ENCODE measurements around the gene TINAGL1.

TINAGL1 gene

DNA sequence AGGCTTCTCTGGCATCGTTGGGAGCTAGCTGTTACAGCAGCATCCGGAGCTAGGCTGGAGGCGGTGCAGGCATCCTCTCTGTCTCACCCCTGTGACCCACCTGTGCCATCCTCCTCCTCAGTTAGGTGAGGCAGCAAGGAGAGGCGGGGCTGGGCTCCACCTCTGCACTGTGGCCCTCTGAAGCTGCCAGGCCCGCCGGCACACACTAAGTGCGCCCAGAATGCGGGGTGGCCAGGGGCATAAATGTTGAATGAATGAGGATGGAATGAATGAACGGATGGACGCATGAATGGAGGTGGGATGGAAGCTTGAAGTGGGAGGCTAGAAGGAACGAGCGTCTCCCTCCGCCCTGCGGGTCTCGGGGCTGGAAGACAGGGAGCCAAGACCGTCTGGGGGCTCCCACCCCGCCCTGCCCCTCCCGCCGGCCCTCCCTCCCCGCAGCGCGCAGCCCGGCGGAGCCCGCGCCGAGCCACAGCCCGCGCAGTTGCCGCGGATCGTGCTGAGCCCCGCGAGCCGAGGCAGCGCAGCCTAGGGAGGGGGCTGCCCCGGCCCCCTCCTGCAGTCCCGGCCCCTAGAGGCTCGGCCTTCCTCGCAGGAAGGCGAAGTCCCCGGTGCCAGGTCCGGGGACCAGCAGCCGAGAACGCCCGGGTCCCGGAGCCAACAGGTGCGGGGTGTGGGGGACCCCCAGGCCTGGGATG lies 41.1 kb downstream of the TINAGL1 start, which contains the start of gene HCRTR1:
Gene HCRTR1, plus strand, starts transcription at position 472 of the 698 bp plus-strand sequence. CDS start 1,504 bp downstream, outside the sequence.
- no peak within 1 kb of the TSS for H3K9ac ChIP-seq (ENCODE audit: low read depth, low read length)
- H3K27me3 ChIP-seq (ENCODE audit: control insufficient read depth, insufficient read depth, low read length) = peaks cover 31% of the 10 kb centered on the region
- H3K36me3 ChIP-seq (ENCODE audit: control insufficient read depth, insufficient read depth, low read length) = no peaks in the 10 kb centered on the region
- H3K9me3 ChIP-seq (ENCODE audit: control insufficient read depth, insufficient read depth, low read length) = no peaks in the 10 kb centered on the region
- peak within 1 kb of the TSS; percentile 76 for H3K4me3 ChIP-seq (ENCODE audit: low read depth, low read length)
- H3K27ac ChIP-seq (ENCODE audit: low read depth, low read length) = no peak within 1 kb of the TSS
- peaks cover 8% of the 10 kb centered on the region; the same call in 1 of the 2 replicates for H3K4me1 ChIP-seq (ENCODE audit: control insufficient read depth, insufficient read depth, low read length)

DNA sequence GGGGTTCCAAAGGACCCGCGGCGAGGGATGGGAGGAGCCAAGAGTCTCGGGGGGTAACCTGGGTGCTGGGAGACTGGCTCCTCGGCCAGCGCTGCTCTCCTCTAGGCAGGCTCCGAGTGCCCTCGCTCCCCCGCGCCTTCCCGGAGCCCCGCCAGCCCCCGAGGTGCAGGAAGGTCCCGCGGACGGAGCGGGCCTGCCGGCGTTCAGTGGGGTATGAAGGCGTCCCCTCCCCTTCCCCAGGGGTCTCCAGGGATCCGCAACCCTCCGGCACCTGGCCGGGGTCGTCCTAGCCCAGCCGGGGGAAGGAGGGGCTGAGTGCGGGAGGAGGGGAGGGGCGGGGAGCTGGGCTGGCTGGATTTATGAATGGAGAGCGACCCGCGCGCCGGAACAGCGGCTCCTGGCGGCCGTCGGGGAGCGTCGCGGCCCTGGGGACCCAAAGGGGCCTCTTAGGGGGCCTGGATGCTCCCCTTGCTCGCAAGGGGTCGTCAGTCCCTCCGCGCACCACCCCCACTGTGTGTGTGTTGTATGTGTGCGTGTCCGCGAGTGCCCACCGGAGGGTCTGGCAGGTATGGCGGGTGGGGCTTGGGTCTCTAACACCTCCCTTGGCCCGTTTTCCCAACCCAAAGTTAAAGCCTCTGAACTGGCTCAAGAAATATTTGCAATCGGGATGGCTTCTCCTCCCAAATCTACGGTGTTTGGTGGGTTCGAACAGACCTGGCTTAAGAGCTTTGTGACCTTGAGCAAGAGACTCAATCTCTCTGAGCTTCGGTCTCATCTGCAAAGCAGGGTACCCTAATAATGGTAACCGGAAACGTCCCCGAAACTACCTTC lies 41.8 kb downstream of the TINAGL1 start:
- Histone ChIP-seq H3K4me1 (ENCODE audit: control insufficient read depth, insufficient read depth, low read length) (peaks cover 8% of the 10 kb centered on the region; the same call in 1 of the 2 replicates), H3K27ac (ENCODE audit: low read depth, low read length) (no peak overlapping the region), H3K27me3 (ENCODE audit: control insufficient read depth, insufficient read depth, low read length) (peaks cover 31% of the 10 kb centered on the region), H3K4me3 (ENCODE audit: low read depth, low read length) (peak overlapping the region; percentile 76), H3K36me3 (ENCODE audit: control insufficient read depth, insufficient read depth, low read length) (no peaks in the 10 kb centered on the region), H3K9me3 (ENCODE audit: control insufficient read depth, insufficient read depth, low read length) (no peaks in the 10 kb centered on the region), H3K9ac (ENCODE audit: low read depth, low read length) (no peak overlapping the region)

DNA sequence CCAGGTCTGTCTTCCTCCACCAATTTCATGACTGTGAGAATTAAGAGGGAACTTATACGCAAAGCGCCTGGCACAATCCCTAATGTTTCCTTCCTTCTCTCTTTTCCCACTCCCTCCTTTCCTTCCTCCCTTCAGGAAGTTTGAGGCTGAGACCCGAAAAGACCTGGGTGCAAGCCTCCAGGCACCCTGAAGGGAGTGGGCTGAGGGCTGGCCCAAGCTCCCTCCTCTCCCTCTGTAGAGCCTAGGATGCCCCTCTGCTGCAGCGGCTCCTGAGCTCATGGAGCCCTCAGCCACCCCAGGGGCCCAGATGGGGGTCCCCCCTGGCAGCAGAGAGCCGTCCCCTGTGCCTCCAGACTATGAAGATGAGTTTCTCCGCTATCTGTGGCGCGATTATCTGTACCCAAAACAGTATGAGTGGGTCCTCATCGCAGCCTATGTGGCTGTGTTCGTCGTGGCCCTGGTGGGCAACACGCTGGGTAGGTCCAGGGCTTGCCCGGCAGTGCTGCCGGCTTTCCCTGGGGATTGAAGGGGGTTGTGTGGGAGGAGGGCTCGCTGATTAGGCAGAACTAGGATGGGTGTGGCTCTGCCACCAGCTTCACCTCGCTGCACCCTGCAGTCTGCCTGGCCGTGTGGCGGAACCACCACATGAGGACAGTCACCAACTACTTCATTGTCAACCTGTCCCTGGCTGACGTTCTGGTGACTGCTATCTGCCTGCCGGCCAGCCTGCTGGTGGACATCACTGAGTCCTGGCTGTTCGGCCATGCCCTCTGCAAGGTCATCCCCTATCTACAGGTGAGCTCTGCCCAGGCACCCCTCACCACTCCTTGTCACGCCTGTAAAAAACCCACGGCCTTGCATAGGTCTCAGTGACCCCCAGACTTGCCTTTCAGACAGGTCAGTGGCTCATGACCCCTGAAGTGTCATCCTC lies 42.9 kb downstream of the TINAGL1 start:
- Histone ChIP-seq H3K36me3 (ENCODE audit: control insufficient read depth, insufficient read depth, low read length) (no peaks in the 10 kb centered on the region), H3K4me1 (ENCODE audit: control insufficient read depth, insufficient read depth, low read length) (peaks cover 7% of the 10 kb centered on the region; the same call in 1 of the 2 replicates)

DNA sequence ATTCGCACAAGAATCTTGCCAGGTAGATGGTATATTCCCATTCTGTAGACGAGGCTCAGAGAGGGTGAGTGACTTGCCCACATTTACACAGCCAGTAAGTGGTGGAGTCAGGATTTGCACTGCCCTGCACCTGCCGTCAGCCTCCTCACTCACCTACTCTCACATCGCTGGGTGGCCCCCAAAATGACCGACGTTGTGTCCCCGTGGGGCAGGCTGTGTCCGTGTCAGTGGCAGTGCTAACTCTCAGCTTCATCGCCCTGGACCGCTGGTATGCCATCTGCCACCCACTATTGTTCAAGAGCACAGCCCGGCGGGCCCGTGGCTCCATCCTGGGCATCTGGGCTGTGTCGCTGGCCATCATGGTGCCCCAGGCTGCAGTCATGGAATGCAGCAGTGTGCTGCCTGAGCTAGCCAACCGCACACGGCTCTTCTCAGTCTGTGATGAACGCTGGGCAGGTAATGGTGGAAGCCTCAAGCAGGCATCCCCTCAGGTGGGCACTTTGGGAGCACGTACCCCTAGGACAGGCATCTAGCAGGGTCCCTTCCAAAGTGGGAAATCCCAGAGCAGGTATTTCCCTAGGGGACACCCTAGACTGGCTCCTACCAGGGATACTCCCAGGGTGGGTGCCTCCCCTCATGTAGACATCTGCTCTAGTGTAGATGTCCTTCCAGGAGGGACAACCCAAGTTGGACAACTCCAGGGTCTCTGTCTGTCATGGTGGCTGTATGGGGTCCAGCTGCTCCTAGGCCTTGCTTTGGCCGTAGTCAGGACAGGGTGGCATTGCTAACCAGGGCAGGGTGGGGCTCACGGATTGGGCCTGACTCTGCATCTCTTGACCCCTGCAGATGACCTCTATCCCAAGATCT lies 44.5 kb downstream of the TINAGL1 start:
- no peaks in the 10 kb centered on the region for H3K36me3 ChIP-seq (ENCODE audit: control insufficient read depth, insufficient read depth, low read length)
- H3K4me3 ChIP-seq (ENCODE audit: low read depth, low read length) = no peak overlapping the region
- peaks cover 29% of the 10 kb centered on the region for H3K27me3 ChIP-seq (ENCODE audit: control insufficient read depth, insufficient read depth, low read length)
- no peak overlapping the region for H3K9ac ChIP-seq (ENCODE audit: low read depth, low read length)
- 0 out of 2 replicates have a peak, but pooled peaks cover 4% of the 10 kb centered on the region for H3K4me1 ChIP-seq (ENCODE audit: control insufficient read depth, insufficient read depth, low read length)
- H3K27ac ChIP-seq (ENCODE audit: low read depth, low read length) = no peak overlapping the region
- no peaks in the 10 kb centered on the region for H3K9me3 ChIP-seq (ENCODE audit: control insufficient read depth, insufficient read depth, low read length)

More for the DNA sequence above, 42.9 kb downstream of the TINAGL1 start:
- H3K9me3 ChIP-seq (ENCODE audit: control insufficient read depth, insufficient read depth, low read length) = no peaks in the 10 kb centered on the region
- H3K27me3 ChIP-seq (ENCODE audit: control insufficient read depth, insufficient read depth, low read length) = peaks cover 31% of the 10 kb centered on the region
- H3K27ac ChIP-seq (ENCODE audit: low read depth, low read length) = no peak overlapping the region
- H3K4me3 ChIP-seq (ENCODE audit: low read depth, low read length) = no peak overlapping the region
- no peak overlapping the region for H3K9ac ChIP-seq (ENCODE audit: low read depth, low read length)

DNA sequence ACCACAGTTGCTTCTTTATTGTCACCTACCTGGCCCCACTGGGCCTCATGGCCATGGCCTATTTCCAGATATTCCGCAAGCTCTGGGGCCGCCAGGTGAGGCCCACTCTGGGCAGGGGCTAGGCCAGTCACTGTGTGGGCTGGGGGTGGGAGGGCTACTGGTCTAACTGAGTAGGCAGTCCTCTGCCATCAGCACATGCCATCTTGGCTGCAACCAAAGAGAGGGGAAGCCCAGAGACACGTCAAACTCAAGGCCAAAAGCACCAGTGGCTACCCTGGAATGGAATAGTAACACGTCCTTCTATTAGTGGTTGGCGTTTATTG lies 45.1 kb downstream of the TINAGL1 start:
- Histone ChIP-seq H3K27me3 (ENCODE audit: control insufficient read depth, insufficient read depth, low read length) (peaks cover 23% of the 10 kb centered on the region), H3K4me3 (ENCODE audit: low read depth, low read length) (no peak overlapping the region), H3K27ac (ENCODE audit: low read depth, low read length) (no peak overlapping the region), H3K9ac (ENCODE audit: low read depth, low read length) (no peak overlapping the region), H3K4me1 (ENCODE audit: control insufficient read depth, insufficient read depth, low read length) (peaks cover 6% of the 10 kb centered on the region; the same call in 1 of the 2 replicates), H3K36me3 (ENCODE audit: control insufficient read depth, insufficient read depth, low read length) (no peaks in the 10 kb centered on the region), H3K9me3 (ENCODE audit: control insufficient read depth, insufficient read depth, low read length) (no peaks in the 10 kb centered on the region)

DNA sequence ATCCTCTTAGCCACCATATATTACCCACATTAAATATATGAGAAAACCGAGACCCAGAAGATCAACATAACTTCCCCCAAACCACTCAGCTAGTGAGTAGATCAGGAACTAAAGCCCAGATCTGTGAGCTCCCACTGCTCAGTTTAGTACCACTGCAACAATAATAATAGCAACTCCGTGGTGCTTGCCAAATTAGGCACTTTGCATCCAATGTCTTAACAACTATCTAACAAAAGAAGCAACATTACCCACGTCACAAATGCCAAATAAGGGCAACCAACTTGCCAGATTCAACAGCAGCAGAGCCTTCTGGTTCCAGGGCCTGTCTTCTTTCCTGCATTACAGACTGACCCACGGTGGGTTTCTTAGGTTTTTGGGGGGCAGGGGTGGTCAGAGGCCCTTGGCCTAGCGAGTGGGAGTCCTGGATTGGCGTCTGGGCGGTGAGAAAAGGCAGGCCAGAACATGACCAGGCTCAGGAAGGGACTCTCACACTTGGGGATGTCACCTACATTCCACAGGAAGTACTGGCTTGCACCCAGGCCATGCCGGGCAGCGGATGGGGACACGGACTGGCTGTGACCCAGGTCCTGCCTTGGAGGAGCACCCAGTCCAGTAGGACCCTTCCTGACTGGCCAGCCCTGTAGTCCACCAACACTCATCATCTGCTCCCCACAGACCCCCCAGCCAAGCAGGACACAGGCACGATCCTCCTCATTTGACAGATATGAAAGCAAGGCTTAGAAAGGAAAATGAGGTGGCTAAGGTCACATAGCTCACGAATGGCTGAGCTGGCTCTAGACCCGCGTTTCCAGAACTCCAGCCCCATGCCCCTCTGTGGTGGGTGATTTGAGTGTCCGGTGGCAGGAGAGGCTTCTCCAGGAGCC lies 45.8 kb downstream of the TINAGL1 start:
- Histone ChIP-seq H3K36me3 (ENCODE audit: control insufficient read depth, insufficient read depth, low read length) (no peaks in the 10 kb centered on the region), H3K27me3 (ENCODE audit: control insufficient read depth, insufficient read depth, low read length) (peaks cover 17% of the 10 kb centered on the region), H3K9ac (ENCODE audit: low read depth, low read length) (no peak overlapping the region), H3K4me3 (ENCODE audit: low read depth, low read length) (no peak overlapping the region), H3K27ac (ENCODE audit: low read depth, low read length) (no peak overlapping the region), H3K4me1 (ENCODE audit: control insufficient read depth, insufficient read depth, low read length) (peaks cover 6% of the 10 kb centered on the region; the same call in 1 of the 2 replicates), H3K9me3 (ENCODE audit: control insufficient read depth, insufficient read depth, low read length) (no peaks in the 10 kb centered on the region)

DNA sequence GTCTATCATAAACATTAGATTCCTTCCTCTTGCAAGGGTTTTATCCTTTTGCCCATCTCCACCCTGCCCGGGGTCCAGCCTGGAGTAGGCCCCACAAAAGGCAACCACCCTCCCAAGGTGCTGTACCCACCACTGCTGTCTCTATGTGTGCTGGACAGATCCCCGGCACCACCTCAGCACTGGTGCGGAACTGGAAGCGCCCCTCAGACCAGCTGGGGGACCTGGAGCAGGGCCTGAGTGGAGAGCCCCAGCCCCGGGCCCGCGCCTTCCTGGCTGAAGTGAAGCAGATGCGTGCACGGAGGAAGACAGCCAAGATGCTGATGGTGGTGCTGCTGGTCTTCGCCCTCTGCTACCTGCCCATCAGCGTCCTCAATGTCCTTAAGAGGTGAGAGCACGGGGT lies 47.0 kb downstream of the TINAGL1 start:
- Histone ChIP-seq H3K27ac (ENCODE audit: low read depth, low read length) (no peak overlapping the region), H3K36me3 (ENCODE audit: control insufficient read depth, insufficient read depth, low read length) (peaks cover 5% of the 10 kb centered on the region; the same call in 1 of the 2 replicates), H3K4me1 (ENCODE audit: control insufficient read depth, insufficient read depth, low read length) (peaks cover 4% of the 10 kb centered on the region; the same call in 1 of the 2 replicates), H3K27me3 (ENCODE audit: control insufficient read depth, insufficient read depth, low read length) (peaks cover 7% of the 10 kb centered on the region), H3K4me3 (ENCODE audit: low read depth, low read length) (no peak overlapping the region), H3K9me3 (ENCODE audit: control insufficient read depth, insufficient read depth, low read length) (no peaks in the 10 kb centered on the region), H3K9ac (ENCODE audit: low read depth, low read length) (no peak overlapping the region)

DNA sequence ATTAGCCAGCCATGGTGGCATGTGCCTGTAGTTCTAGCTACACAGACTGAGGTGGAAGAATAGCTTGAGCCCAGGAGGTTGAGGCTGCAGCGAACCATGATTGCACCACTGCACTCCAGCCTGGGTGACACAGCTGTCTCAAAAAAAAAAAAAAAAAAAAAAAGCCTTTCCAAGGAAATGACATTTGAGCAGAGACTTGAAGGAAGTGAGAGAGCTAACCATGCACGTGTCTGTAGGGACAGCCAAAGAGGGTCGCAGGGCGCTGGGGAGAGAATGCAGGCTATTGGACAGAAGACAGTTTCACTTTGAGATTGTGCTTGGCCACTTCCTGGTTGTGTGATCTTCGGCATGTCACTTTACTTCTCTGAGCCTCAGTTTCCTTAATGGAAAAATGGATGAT lies 48.0 kb downstream of the TINAGL1 start:
- Histone ChIP-seq H3K27ac (ENCODE audit: low read depth, low read length) (no peak overlapping the region), H3K9me3 (ENCODE audit: control insufficient read depth, insufficient read depth, low read length) (no peaks in the 10 kb centered on the region), H3K9ac (ENCODE audit: low read depth, low read length) (no peak overlapping the region), H3K4me3 (ENCODE audit: low read depth, low read length) (no peak overlapping the region), H3K4me1 (ENCODE audit: control insufficient read depth, insufficient read depth, low read length) (peaks cover 2% of the 10 kb centered on the region; the same call in 1 of the 2 replicates), H3K36me3 (ENCODE audit: control insufficient read depth, insufficient read depth, low read length) (peaks cover 12% of the 10 kb centered on the region; the same call in 1 of the 2 replicates), H3K27me3 (ENCODE audit: control insufficient read depth, insufficient read depth, low read length) (no peaks in the 10 kb centered on the region)

DNA sequence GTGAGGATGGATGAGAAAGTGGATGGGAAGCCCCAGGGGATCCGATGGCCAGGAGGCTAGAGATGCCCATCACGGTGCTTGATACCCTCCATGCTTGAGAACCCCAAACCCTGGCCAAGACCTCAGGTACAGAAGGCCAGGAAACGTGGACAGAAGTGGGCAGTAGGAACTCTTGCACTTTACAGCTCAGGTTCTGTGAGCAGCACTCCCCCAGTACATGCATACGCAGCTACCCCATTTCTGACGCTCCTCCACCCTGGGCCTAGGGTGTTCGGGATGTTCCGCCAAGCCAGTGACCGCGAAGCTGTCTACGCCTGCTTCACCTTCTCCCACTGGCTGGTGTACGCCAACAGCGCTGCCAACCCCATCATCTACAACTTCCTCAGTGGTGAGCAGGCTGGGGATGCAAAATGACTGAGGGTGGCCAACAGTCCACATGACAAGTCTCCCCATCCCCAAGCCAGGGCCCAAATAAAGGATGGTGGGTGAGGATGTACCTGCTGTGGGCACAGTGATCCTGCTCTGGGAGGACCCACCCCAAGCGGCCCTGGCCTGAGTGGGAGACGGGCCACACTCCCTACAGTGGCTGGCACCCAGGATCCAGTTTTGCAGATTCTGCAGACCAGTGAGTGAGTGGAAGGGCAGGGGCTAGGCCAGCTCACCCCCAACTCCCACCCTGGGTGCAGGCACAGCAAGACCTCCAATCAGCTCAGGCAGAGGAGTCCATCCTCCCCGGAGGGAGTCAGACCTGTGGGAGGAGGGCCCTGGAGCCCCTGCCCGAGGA lies 48.6 kb downstream of the TINAGL1 start:
- Histone ChIP-seq H3K4me1 (ENCODE audit: control insufficient read depth, insufficient read depth, low read length) (peaks cover 2% of the 10 kb centered on the region; the same call in 1 of the 2 replicates), H3K36me3 (ENCODE audit: control insufficient read depth, insufficient read depth, low read length) (peaks cover 19% of the 10 kb centered on the region), H3K27ac (ENCODE audit: low read depth, low read length) (no peak overlapping the region)

More for the DNA sequence above, 48.6 kb downstream of the TINAGL1 start:
- no peak overlapping the region for H3K9ac ChIP-seq (ENCODE audit: low read depth, low read length)
- no peaks in the 10 kb centered on the region for H3K27me3 ChIP-seq (ENCODE audit: control insufficient read depth, insufficient read depth, low read length)
- H3K9me3 ChIP-seq (ENCODE audit: control insufficient read depth, insufficient read depth, low read length) = no peaks in the 10 kb centered on the region
- H3K4me3 ChIP-seq (ENCODE audit: low read depth, low read length) = no peak overlapping the region

Measured in HUES48 (cell line).